Mesothelial cell of epicardium (in vitro differentiated cells): ENCODE measurements around the gene KAT5. TPM values are rescaled to one million over a fixed set of nuclear protein-coding genes. Genes with fewer than 3 reads are reported as not detected.

Source experiments
- total RNA-seq: library from RNA; stranded (reverse); gene quantifications from 3 replicates; pipeline ENCODE4 v1.2.1, GENCODE V29; 2021

The KAT5 gene
- total RNA-seq, 1 donor from 2014 or later = 77.8 TPM

Other genes with a start within 250 kb of the KAT5 start
- 15,343 to 16,172 TPM (median 16,018 TPM) in 3 replicates for gene MALAT1, start 213.2 kb upstream of the KAT5 start, total RNA-seq
- 83.4 to 91.1 TPM (median 89.5 TPM) in 3 replicates for gene SCYL1, start 187.2 kb upstream of the KAT5 start, total RNA-seq
- 314 to 333 TPM (median 318 TPM) in 3 replicates for gene LTBP3, start 153.9 kb upstream of the KAT5 start, total RNA-seq
- gene ZNRD2, start 141.8 kb upstream of the KAT5 start, total RNA-seq = 23.1 to 27.8 TPM (median 27.4 TPM) in 3 replicates
- 56.7 to 61.5 TPM (median 57.6 TPM) in 3 replicates for gene FAM89B, start 139.7 kb upstream of the KAT5 start, total RNA-seq
- gene EHBP1L1, start 136.2 kb upstream of the KAT5 start, total RNA-seq = 30.4 to 35.2 TPM (median 33.8 TPM) in 3 replicates
- gene KCNK7, start 116.5 kb upstream of the KAT5 start, total RNA-seq = 0.95 to 2.4 TPM (median 1.7 TPM) in 3 replicates
- 46.8 to 52.0 TPM (median 47.5 TPM) in 3 replicates for gene MAP3K11, start 98.0 kb upstream of the KAT5 start, total RNA-seq
- 59.0 to 61.8 TPM (median 61.3 TPM) in 3 replicates for gene PCNX3, start 96.5 kb upstream of the KAT5 start, total RNA-seq
- 37.1 to 42.9 TPM (median 37.5 TPM) in 3 replicates for gene SIPA1, start 74.2 kb upstream of the KAT5 start, total RNA-seq
- 95.6 to 98.8 TPM (median 96.8 TPM) in 3 replicates for gene RELA, start 49.3 kb upstream of the KAT5 start, total RNA-seq
- gene RNASEH2C, start 8.5 kb downstream of the KAT5 start, total RNA-seq = 41.8 to 45.0 TPM (median 42.4 TPM) in 3 replicates
- gene AP5B1, start 68.7 kb downstream of the KAT5 start, total RNA-seq = 23.3 to 24.9 TPM (median 24.3 TPM) in 3 replicates
- 3.9 to 4.7 TPM (median 4.3 TPM) in 3 replicates for gene OVOL1, start 74.8 kb downstream of the KAT5 start, total RNA-seq
- gene SNX32, start 121.7 kb downstream of the KAT5 start, total RNA-seq = 6.8 to 10.7 TPM (median 7.5 TPM) in 3 replicates
- 730 to 758 TPM (median 736 TPM) in 3 replicates for gene CFL1, start 145.9 kb downstream of the KAT5 start, total RNA-seq
- 73.3 to 74.9 TPM (median 73.7 TPM) in 3 replicates for gene MUS81, start 148.2 kb downstream of the KAT5 start, total RNA-seq
- gene EFEMP2, start 160.5 kb downstream of the KAT5 start, total RNA-seq = 203 to 216 TPM (median 211 TPM) in 3 replicates
- not detected in 3 replicates for gene CTSW, start 167.6 kb downstream of the KAT5 start, total RNA-seq
- 62.4 to 63.9 TPM (median 62.9 TPM) in 3 replicates for gene FIBP, start 176.2 kb downstream of the KAT5 start, total RNA-seq
- 12.3 to 13.8 TPM (median 12.8 TPM) in 3 replicates for gene CCDC85B, start 178.4 kb downstream of the KAT5 start, total RNA-seq
- 2.7 to 4.3 TPM (median 3.1 TPM) in 3 replicates for gene FOSL1, start 188.1 kb downstream of the KAT5 start, total RNA-seq
- 33.4 to 34.9 TPM (median 33.9 TPM) in 3 replicates for gene C11orf68, start 206.8 kb downstream of the KAT5 start, total RNA-seq
- gene DRAP1, start 207.2 kb downstream of the KAT5 start, total RNA-seq = 68.5 to 74.4 TPM (median 70.9 TPM) in 3 replicates
- gene TSGA10IP, start 233.2 kb downstream of the KAT5 start, total RNA-seq = not detected in 3 replicates
- gene SART1, start 249.5 kb downstream of the KAT5 start, total RNA-seq = 47.1 to 55.1 TPM (median 54.4 TPM) in 3 replicates